Kidney capillary endothelial cell (primary cell): ENCODE data around the gene PRR19.
"Not testable (repeated sequence)": the region's sequence is repeated elsewhere in the genome, so short reads cannot be mapped to it uniquely, and the experiment has no call there.

Source experiments
- DNase-seq: peaks from one replicate; pipeline ENCODE4 v3.0.0-alpha.2; 2018; ENCODE audit warnings: low spot score

The PRR19 gene

DNA sequence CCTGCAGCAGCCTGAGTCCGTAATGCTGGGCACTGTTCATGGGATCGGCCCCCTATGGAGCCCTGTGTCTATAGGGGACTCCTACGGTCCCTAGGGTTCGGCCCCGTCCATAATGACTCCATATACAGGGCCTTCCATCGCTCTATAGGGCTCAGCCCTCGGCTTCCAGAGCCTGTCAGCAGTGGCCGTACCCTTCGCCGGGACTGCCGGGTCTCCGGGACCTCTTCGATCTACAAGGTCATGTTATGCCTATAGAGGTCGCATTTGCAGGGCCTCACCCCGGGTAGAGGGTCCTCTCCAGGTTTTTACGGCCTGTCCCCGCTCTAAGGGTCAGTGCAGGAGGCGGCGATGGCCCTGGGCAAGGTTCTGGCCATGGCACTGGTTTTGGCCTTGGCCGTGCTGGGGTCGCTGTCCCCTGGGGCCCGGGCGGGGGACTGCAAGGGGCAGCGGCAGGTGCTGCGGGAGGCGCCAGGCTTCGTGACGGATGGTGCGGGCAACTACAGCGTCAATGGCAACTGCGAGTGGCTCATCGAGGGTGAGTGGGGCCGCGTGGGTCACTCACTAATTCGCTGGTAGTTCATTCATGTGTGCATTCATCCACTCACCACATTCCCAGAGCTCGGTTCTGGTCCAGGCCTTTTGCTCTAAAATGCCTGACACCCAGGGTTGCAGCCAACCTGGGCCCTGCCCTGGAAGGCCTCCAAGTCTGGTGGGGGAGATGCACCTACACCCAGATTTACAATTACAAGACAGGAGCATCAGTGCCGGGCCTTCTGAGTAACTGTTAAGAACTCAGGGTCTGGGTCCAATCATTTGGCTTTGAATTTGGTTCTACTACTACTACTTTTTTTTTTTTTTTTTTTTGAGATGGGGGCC is 24.2 kb downstream of the PRR19 start:
- no peak for DNase-seq

GRCh38 chr19:42326969-42327368 is 25.0 kb downstream of the PRR19 start:
- DNase-seq, result no peak

GRCh38 chr19:42327381-42327780 is 25.4 kb downstream of the PRR19 start:
- no peak for DNase-seq

- DNase-seq, result no peak
Measured at GRCh38 chr19:42328106-42328505, 26.2 kb downstream of the PRR19 start.

DNA sequence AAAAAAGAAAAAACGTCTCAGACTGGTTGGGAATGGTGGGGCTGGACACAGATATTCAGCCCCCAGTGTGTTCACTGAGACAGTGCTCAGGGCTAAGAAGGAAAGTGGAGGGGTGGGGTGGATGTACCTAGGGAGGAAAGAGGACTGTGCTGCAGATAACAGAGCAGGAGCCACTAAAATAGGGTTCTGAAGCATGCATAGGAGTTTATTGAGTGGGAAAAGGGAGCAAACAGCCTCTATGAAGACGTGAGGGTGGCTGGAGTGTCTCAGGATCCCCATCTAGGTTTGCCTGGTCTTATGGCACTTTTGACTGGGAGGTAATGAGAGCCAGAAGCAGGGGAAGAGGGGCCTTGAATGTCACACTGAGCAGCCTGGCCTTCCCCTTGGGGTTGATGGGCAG is 26.9 kb downstream of the PRR19 start:
- DNase-seq, result no peak

GRCh38 chr19:42330241-42330711 is 28.3 kb downstream of the PRR19 start:
- no peak for DNase-seq

DNA sequence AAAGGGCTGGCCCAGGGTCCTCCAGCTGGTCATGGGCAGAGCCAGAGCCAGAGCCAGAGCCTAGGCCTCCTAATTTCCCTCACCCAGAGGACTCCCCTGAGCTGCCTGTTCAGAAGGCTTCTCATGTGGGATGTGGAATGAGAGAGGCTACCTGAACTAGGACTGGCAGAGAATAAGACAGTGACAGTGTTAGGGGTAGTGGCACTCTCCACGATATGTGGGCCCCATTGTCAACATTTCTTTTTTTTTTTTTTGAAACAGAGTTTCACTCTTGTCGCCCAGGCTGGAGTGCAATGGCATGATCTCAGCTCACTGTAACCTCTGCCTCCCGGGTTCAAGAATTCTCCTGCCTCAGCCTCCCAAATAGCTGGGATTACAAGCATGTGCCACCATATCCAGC is 29.4 kb downstream of the PRR19 start:
- not testable (repeated sequence) for DNase-seq

GRCh38 chr19:42332059-42332458 is 30.1 kb downstream of the PRR19 start:
- no peak for DNase-seq

DNA sequence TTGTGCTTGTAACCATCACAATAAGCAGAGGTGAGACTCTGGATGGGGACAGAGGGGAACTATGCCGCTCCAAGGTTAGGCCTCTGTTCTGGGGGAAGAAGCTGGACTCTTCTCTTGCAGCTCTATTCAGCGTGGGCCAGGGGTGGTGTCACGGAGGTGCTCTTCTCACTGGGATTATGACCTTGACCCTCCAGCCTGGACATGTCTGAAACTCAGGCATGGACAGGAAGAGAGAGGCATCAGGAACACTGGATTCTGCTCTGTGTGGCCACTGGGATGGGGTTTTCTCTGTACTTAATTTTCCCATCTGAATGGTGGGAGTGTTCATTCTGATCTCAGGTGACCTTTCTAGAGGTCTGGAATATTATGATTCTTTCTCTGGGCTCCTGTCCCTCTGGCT is 31.1 kb downstream of the PRR19 start:
- no peak for DNase-seq

DNA sequence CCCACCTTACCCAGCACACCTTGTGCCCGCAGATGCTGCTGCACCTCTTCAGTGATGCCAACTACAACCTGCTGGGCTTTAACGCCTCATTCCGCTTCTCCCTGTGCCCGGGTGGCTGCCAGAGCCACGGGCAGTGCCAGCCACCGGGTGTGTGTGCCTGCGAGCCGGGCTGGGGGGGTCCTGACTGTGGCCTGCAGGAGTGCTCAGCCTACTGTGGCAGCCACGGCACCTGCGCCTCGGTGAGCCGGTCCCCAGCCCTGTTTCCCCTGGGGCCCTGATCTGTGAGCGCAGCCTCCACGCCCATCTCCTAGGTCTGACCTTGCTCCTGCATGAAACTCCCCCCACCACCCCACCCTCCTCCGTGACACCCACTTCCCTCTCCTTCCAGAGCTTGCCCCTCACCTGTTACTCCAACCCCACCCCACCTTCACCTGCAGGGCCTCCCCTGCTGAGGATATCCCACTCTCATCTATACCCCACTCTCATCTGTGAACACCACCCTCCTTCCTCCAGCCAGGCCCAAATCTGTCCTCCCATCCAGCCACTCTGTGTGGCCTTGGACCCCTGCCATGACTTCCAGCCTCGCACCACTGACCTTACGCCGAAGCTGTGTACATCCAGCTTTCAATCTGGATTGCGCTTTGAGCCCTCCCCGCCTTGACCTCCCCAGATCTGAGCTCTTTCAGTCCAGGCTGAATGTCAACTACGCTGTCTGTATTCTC is 32.2 kb downstream of the PRR19 start:
- no peak for DNase-seq

- no peak for DNase-seq
Measured at GRCh38 chr19:42334697-42335373, 32.9 kb downstream of the PRR19 start.

DNA sequence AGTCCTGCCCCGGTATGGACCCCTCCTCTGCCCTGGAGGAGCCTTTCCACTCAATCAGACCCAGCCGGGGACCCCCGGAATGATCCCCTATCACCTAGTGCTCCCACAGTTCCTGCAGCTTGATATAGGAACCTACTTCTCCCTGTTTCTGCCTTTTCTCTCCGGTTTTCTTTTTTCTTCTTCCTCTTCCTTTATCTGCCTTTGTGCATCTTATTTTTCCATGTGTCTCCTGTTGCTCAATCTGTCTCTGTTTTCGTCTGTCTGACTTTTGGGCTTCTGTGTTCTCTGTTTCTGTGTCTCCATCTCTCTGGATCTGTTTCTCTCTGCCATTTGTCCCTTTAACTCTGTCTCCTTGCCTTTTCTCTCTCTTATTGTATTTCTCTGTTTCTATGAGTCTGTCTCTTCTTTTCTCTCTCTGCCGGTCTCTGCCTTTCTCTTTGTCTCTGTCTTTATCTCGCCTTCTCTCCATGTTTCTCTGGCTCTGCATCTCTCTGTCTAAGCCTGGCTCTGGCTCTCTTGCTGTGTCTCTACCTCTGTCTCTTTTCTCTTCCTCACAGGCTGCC is 33.5 kb downstream of the PRR19 start:
- no peak for DNase-seq

GRCh38 chr19:42335971-42336370 is 34.0 kb downstream of the PRR19 start:
- DNase-seq, result no peak

DNA sequence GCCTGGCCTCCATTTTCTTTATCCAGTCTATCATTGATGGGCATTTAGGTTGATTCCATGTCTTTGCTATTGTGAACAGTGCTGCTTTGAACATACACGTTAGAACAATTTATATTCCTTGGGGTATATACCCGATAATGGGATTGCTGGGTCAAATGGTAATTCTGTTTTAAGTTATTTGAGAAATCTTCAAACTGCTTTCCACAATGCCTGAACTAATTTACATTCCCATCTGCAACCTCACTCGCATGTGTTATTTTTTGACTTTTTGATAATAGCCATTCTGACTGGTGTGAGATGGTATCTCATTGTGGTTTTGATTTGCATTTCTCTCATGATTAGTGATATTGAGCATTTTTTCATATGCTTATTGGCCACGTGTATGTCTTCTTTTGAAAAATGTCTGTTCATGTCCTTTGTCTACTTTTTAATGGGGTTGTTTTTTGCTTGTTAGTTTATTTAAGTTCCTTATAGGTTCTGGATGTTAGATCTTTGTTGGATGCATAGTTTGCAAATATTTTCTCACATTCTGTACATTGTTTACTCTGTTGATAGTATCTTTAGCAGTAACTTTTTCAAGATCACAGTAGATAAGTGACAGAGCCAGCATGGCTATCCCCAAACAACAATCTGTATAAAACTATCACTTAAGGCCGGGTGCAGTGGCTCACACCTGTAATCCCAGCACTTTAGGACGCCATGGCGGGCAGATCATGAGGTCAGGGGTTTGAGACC is 37.4 kb downstream of the PRR19 start:
- DNase-seq, result not testable (repeated sequence)

DNA sequence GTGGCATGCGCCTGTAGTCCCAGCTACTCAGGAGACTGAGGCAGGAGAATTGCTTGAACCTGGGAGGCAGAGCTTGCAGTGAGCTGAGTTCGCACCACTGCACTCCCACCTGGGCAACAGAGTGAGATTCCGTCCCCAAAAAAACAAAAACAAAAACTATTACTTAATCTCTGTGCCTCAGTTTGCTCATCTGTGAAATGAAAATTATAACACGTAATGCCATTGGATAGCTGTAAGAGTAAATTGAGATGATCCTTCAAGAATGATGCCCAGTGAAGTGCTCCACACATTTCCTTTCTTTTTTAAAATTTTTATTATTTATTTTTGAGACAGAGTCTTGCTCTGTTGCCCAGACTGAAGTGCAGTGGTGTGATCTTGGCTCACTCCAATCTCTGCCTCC is 38.0 kb downstream of the PRR19 start:
- not testable (repeated sequence) for DNase-seq

- no peak for DNase-seq
Measured at GRCh38 chr19:42343344-42344110, 41.6 kb downstream of the PRR19 start.

- no peak for DNase-seq
Measured at GRCh38 chr19:42344336-42344893, 42.5 kb downstream of the PRR19 start.

DNA sequence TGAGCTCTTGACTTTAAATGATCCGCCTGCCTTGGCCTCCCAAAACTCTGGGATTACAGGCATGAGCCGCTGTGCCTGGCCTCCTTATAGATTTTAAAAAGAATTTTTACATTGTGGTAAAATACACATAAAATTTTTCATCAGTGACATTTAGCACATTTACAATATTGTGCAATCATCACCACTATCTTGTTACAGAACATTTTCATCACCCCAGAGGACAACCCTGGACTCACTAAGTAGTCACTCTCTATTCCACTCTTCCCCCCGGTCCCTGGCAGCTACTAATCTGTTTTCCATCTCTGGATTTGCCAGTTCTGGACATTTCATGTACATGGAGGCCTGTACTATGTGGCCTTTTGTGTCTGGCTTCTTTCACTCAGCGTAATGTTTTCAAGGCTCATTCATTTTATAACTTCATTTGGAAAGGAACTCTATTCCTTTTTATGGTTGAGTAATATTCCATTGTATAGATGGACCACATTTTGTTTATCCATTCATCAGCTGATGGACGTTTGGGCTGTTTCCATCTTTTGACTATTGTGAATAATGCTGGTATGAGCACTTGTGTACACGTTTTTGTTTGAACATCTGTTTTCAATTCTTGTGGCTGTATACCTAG is 43.4 kb downstream of the PRR19 start:
- no peak for DNase-seq

- no peak for DNase-seq
Measured at GRCh38 chr19:42348211-42348610, 46.3 kb downstream of the PRR19 start.
